GM19351 (cell line): Measurements from ENCODE around the gene ARF1.

Experiments
- ATAC-seq: cut with Tn5 transposase; IDR thresholded peaks from one replicate; pipeline ENCODE4 v1.9.1; 2021; ENCODE audit warnings: mild to moderate bottlenecking, moderate library complexity; ENCODE audit not compliant: unreplicated experiment

ARF1 gene

DNA sequence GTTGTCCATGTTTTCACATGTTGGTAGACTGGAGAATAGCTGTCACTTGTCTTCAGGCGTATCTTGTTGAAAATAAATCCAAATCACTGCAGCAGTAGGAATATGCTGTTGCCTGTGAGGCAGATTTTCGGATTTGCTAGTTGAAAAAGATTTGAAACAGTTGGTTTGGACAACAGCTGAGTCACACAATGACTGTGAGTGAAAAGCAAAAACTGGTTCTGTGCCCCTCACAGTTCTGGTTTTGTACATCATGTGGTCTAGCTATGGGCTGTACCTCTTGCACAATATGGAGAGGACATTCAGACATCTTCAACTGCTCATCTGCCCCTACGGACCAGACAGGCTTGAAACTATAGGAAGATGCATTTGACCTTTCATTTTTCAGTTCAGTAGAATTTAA is 1.8 kb downstream of the ARF1 start:
- ATAC-seq = no peak

GRCh38 chr1:228084797-228085196 is 2.3 kb downstream of the ARF1 start:
- ATAC-seq = no peak

GRCh38 chr1:228085287-228085951 is 2.9 kb downstream of the ARF1 start:
- no peak for ATAC-seq

DNA sequence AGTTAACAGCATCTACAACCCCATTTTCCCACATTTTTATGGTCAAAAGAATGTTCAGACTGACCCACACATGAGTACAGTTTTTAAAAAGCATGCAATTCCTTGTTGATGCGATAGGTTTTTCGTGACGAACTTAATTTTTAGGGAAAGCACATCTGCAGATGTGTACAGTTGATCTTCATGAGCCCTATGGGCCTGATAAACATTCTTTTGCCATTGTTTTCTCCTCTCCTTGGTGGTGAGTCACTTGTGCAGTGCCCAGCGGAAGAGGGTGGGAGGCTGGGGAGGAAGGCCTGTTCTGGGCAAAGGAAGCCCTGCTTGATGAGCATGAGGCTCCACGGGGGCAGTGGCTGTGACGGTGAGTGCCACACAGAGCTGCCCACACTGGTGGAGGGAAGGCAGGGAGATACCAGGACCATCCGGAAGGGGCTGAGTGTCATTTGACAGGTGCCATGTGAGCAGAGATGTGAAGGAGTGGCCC is 5.3 kb downstream of the ARF1 start:
- ATAC-seq = no peak

- no peak for ATAC-seq
These were observed 6.3 kb downstream of the ARF1 start for GRCh38 chr1:228088586-228089498.

DNA sequence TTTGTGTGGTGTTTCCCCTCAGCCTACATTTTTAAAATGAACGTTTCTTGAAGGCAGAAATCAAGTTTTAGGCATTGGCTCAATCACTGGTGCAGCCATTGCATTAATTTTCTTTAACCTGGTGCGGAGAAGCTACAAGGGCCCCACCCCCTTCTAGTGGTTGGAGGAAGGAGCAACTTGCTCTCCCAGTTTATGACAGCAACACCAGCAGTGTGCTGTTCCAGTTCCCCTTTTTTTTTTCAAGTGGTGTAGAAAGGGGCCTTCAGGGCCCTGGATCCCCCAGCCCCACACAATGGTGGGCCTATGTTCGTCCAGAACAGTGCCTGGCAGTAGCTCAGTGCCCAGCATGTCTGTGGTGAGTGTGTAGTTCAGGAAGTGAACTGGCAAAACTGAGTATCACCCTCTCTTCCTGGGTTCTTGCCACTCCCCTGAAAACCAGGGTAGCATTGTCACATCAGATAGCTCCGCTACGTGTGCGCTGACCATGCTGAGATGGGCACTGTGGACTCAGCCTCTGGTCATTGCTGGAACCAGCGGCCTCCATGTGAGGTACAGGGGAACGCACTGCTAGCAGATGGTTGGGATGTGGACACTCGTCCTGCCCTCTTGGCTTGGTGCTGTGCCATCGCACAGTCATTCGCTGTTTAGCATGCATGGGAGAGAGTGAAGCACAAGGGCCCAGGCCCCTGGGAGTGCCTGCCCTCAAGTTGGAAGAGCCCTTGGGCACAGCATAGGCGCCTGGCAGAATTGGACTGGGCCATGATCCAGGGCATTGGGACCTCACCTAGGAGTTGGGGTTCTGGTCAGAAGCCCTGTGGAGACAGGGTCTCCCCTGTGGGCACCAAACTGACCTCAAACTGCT is 7.2 kb downstream of the ARF1 start:
- ATAC-seq = no peak

DNA sequence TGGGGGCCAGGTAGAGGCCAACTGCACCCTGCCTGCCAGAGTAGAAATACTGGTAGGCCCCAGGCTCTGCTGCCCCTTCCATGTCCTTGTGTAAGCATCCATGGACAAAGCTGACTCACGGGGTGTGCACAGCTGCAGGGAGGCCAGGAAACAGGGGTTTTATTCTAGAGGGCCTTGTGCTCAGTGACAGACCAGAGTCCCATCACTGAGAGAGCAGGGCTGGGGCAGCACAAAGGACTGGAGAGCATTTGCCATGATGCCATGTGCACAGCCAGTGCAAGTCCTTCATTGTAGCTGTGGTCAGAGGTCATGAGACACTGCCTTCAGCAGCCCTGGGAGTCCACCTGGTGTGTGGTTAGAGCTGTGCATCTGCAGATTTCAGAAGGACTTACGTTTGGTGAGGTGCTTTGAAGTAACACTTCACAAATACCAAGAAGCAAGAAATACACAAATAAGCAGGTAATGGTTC is 8.1 kb downstream of the ARF1 start:
- ATAC-seq = no peak

DNA sequence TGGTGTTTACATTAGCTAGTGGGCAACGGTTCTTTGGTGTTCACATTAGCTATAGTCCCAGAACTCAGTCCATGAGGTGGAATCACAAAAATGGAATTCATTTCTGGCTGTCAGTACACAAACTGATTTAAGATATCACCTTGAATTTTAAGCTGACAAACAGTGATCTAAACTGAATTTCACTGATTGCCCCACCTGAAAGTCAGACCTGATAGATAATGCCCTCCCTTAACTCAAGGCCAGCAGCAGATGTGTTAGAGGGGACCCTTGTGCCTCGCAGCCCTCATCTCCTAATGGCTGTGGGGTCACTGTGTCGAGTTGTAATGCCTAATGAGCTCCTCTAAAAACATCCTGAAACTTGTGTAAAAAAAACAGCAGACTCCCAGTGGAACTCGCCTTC is 8.6 kb downstream of the ARF1 start:
- ATAC-seq = no peak

DNA sequence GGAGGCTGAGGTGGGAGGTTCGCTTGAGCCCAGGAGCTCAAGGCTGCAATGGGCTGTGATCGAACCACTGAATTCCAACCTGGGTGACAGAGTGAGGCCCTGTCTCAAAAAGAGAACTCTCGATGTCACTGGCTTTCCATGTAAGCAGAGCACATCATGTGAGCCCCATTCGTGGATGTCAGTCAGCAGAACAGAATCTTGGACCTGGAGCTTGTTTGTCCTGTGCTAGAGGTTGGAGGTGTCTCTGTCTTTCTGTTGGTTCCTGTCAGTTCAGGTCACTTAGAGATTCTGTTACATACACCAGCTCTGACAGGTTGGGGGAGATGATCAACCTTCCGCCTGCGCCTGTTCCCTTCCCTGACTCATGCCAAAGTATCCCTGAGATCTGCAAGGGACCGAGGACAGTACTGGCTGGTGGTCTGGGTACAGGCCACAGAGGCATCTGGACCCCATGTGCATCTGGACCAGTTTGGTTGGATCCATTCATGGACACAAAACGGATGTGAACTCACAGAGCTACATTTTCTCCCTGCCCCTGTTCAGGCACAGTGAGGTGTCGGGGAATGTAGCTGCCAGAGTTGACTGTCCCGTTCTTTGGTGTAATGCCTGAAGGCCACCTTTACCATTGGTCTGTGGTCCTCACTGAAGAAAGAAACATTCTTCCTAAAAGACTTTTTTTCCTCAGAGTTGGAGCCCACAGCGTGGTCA is 10.0 kb downstream of the ARF1 start:
- ATAC-seq = no peak

DNA sequence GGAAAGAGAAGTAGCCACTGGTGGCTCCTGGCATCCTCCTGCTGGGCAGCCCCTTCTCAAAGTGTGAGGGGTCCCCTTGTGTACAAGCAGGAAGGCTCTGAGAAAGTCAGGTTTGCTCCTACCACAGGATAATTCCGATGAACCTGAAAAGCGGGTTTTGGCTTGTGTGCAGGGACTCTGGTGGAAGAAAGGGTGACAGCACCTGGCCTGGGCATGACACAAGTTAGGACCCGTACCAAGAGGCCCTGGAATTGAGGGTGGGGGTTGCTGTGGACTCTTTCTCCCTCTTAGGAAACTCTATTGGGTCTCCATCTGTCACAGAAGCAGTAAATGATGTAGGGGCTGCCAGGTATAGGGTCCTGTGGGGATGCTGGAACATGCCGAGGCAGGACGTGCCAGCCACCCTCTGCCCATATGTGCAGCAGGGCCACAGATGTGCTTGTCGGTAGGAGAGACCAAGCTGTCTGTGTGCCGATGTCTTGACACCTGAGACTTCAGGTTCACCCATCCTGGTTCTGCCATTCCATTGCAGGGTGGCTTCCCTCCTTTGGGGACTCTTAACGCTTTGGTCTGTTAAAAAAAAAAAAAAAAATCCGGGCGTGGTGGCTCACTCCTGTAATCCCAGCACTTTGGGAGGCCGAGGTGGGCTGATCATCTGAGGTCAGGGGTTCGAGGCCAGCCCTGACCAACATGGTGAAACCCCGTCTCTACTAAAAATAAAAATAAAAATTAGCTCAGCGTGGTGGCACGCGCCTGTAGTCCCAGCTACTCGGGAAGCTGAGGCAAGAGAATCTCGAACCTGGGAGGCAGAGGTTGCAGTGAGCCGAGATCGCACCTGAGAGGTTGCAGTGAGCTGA is 10.8 kb downstream of the ARF1 start:
- ATAC-seq = no peak

- ATAC-seq = no peak
These were observed 12.0 kb downstream of the ARF1 start for GRCh38 chr1:228094432-228095016.

- ATAC-seq = no peak
These were observed 12.7 kb downstream of the ARF1 start for GRCh38 chr1:228095161-228095560.

DNA sequence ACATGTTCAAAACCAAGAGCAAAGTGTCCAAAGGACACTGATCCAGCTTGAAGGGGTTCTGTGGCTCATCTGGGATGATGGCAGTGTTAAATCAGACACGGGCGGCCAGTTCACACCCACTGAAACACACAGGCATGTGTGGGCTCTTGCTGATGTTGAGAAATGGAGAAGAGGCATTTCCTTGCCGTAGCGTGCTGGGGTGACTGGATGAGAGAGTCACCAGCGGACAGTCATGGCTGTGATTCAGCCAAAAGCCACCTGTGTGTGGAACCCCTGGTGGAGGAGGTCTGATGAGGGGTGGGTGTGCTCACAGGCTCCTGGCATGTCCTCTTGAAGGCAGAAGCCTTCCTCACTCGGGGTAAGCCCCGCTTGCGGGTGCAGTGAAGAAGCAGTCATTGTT is 13.4 kb downstream of the ARF1 start:
- no peak for ATAC-seq

DNA sequence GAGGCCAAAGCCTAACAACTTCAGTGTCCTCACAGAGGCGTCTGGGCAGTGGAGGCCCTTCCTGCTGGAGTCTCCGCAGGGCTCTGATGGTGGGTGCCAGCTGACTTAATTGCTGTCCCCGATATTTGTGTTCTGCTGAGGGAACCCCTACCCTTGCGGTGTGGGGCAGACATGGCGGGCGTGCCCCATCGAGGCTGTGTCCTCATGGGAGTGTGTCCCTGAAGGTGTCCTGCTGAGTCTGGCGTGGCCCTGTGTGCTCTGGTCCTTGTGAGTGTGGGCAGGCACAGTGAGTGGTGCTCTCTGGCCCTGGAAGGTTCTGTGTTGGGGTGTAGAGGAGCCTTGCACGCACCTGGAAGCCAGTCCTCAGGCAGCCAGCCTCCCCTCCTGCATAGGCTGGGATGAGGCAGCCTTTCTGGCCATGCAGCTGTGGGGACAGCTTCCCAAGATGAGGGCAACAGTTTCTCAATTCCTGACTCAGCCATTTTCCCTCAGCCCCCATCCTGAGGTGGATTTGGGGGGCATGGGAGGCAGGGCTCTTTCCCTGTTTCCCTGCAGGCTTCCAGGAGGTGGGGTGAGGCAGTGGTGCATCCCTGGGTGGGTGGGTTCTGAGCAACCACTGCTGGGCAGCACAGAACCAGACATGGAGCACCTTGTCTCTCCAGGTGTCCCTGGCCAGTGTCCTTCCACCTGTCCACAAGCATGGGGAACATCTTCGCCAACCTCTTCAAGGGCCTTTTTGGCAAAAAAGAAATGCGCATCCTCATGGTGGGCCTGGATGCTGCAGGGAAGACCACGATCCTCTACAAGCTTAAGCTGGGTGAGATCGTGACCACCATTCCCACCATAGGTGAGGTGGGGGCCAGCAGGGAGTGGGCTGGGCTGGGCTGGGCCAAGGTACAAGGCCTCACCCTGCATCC is 14.2 kb downstream of the ARF1 start:
- ATAC-seq = no peak

GRCh38 chr1:228097333-228098081 is 15.0 kb downstream of the ARF1 start:
- no peak for ATAC-seq

GRCh38 chr1:228098323-228098931 is 15.9 kb downstream of the ARF1 start:
- no peak for ATAC-seq

- ATAC-seq = no peak
These were observed 16.8 kb downstream of the ARF1 start for GRCh38 chr1:228099331-228099732.
